Keratinocyte (primary cell): ENCODE data around the gene NR6A1.

Experiments used
- CTCF ChIP-seq, 3 experiments: IDR thresholded peaks in 1 of 3; conservative IDR thresholded peaks in 1 of 3; optimal IDR thresholded peaks in 1 of 3; 2 replicates in 2 of 3; 3 replicates in 1 of 3; pipeline versions ENCODE3 to v1.5.1; 2011; ENCODE audit warnings: low read length in 3 of 3, mild to moderate bottlenecking in 3 of 3, moderate library complexity in 2 of 3, control low read depth in 1 of 3, inconsistent platforms in 1 of 3; ENCODE audit not compliant: insufficient read depth in 2 of 3; ENCODE audit errors: extremely low read depth in 1 of 3
- EZH2 ChIP-seq: IDR thresholded peaks from one replicate; pipeline ENCODE4 v1.6.1; 2012; ENCODE audit warnings: inconsistent platforms, mild to moderate bottlenecking, low read length, moderate library complexity

GRCh38 chr9:124696101-124696500, 75.0 kb downstream of the NR6A1 start:
- TF ChIP-seq CTCF (optimal IDR thresholded peaks at IDR 0.05 in 1 of 3, IDR thresholded peaks at IDR 0.05 in 1 of 3, conservative IDR thresholded peaks at IDR 0.05 in 1 of 3; ENCODE audit: extremely low read depth in 1 of 3, insufficient read depth in 2 of 3, low read length in 3 of 3) (no peak), EZH2 (no peak)
